ENCODE data around the gene CREB1. TPM values are rescaled to one million over a fixed set of nuclear protein-coding genes. Genes with fewer than 3 reads are reported as not detected.
A peak's percentile ranks its signal among the peaks of the same experiment; 100 is the strongest.

Gene CREB1
- total RNA-seq, 1 experiment from 2014 or later: 43.5 TPM

GRCh38 chr2:207546822-207547221 is 17.1 kb downstream of the CREB1 start:
- no TSS peak for BruUV-seq (replicated peaks)
- no peaks in the 10 kb centered on the region for H3K27me3 ChIP-seq (ENCODE audit: low read length)
- POLR2A ChIA-PET (ENCODE audit: unreplicated experiment): no interaction called here
- H3K4me3 ChIP-seq (ENCODE audit: low read length): no peak overlapping the region
- CTCF ChIA-PET: no interaction called here
- H3K27ac ChIP-seq (ENCODE audit: low read length): no peak overlapping the region
- ATAC-seq (no peak), DNase-seq (no peak)
- TF ChIP-seq EZH2phosphoT487 (IDR thresholded peaks at IDR 0.05; ENCODE audit: borderline replicate concordance, low read length) (no peak), EZH2 (IDR thresholded peaks at IDR 0.05; ENCODE audit: low read length, unreplicated experiment) (no peak)
- TF ChIP-seq, protein P1, sequence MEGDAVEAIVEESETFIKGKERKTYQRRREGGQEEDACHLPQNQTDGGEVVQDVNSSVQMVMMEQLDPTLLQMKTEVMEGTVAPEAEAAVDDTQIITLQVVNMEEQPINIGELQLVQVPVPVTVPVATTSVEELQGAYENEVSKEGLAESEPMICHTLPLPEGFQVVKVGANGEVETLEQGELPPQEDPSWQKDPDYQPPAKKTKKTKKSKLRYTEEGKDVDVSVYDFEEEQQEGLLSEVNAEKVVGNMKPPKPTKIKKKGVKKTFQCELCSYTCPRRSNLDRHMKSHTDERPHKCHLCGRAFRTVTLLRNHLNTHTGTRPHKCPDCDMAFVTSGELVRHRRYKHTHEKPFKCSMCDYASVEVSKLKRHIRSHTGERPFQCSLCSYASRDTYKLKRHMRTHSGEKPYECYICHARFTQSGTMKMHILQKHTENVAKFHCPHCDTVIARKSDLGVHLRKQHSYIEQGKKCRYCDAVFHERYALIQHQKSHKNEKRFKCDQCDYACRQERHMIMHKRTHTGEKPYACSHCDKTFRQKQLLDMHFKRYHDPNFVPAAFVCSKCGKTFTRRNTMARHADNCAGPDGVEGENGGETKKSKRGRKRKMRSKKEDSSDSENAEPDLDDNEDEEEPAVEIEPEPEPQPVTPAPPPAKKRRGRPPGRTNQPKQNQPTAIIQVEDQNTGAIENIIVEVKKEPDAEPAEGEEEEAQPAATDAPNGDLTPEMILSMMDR (conservative IDR thresholded peaks at IDR 0.05; ENCODE audit: low read depth, low read length): no peak
- 0 out of 2 replicates have a peak, but pooled peaks cover 3% of the 10 kb centered on the region for H3K36me3 ChIP-seq (ENCODE audit: low read depth, low read length)
- H2AFZ ChIP-seq (ENCODE audit: low read length): no peak overlapping the region
- no peaks in the 10 kb centered on the region for H3K9me2 ChIP-seq (replicated peaks; ENCODE audit: low read length)
- peaks cover 96% of the 10 kb centered on the region for H3K79me2 ChIP-seq (ENCODE audit: low read length)
- H3K4me1 ChIP-seq (ENCODE audit: insufficient read depth, low read length): no peaks in the 10 kb centered on the region
- H3K9me3 ChIP-seq (ENCODE audit: low read length): no peaks in the 10 kb centered on the region
- intact Hi-C loops (cut with micrococcal nuclease): no loop called here
- H4K20me1 ChIP-seq (ENCODE audit: low read length): no peaks in the 10 kb centered on the region
- H3F3A ChIP-seq (ENCODE audit: low read length, unreplicated experiment): no peaks in the 10 kb centered on the region
- no peak overlapping the region for H3K9ac ChIP-seq (ENCODE audit: low read length)
- H3K4me2 ChIP-seq (ENCODE audit: low read length): no peak overlapping the region

- peaks cover 80% of the 10 kb centered on the region for H3K79me2 ChIP-seq (ENCODE audit: low read length)
- no peak overlapping the region for H3K27ac ChIP-seq (ENCODE audit: low read length)
- ATAC-seq: no peak
- no peak overlapping the region for H2AFZ ChIP-seq (ENCODE audit: low read length)
- H3K4me2 ChIP-seq (ENCODE audit: low read length): no peak overlapping the region
- no peak overlapping the region for H3K4me3 ChIP-seq (ENCODE audit: low read length)
- H4K20me1 ChIP-seq (ENCODE audit: low read length): no peaks in the 10 kb centered on the region
- H3K4me1 ChIP-seq (ENCODE audit: insufficient read depth, low read length): no peaks in the 10 kb centered on the region
- no peak for DNase-seq
- H3F3A ChIP-seq (ENCODE audit: low read length, unreplicated experiment): no peaks in the 10 kb centered on the region
- no peak overlapping the region for H3K9ac ChIP-seq (ENCODE audit: low read length)
- ChIA-PET CTCF (no interaction called here), POLR2A (ENCODE audit: unreplicated experiment) (no interaction called here)
- no peaks in the 10 kb centered on the region for H3K9me3 ChIP-seq (ENCODE audit: low read length)
- H3K9me2 ChIP-seq (replicated peaks; ENCODE audit: low read length): no peaks in the 10 kb centered on the region
- TF ChIP-seq, protein P1 (conservative IDR thresholded peaks at IDR 0.05; ENCODE audit: low read depth, low read length): no peak
- TF ChIP-seq EZH2 (IDR thresholded peaks at IDR 0.05; ENCODE audit: low read length, unreplicated experiment) (no peak), EZH2phosphoT487 (IDR thresholded peaks at IDR 0.05; ENCODE audit: borderline replicate concordance, low read length) (no peak)
- BruUV-seq (replicated peaks): no TSS peak
- intact Hi-C loops (cut with micrococcal nuclease): no loop called here
- H3K36me3 ChIP-seq (ENCODE audit: low read depth, low read length): 0 out of 2 replicates have a peak, but pooled peaks cover 3% of the 10 kb centered on the region
- H3K27me3 ChIP-seq (ENCODE audit: low read length): no peaks in the 10 kb centered on the region
Observed at GRCh38 chr2:207549145-207549544, 19.4 kb downstream of the CREB1 start.

DNA sequence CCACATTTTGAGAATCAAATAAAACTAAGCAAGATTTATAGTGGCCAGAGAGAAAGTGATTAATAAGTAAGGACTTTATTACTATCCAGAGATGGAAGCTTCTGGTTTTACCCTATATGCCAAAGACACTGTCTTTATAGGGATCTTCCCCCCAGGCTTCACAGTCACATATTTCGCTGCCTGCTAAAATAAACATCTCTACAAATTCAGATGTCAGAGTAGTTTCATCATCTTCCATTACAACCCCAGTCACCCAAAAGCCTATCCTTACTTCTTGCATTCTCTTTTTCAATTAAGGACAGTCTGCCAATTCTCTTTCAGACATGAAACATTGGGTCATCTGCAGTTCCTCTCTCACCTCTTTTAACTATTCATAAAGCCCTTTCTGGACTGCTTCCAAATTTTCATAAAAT is 28.3 kb downstream of the CREB1 start:
- Histone ChIP-seq H4K20me1 (ENCODE audit: low read length) (no peaks in the 10 kb centered on the region; the same call in 1 of the 2 replicates), H3K4me3 (ENCODE audit: low read length) (no peak overlapping the region), H3K9me2 (replicated peaks; ENCODE audit: low read length) (no peaks in the 10 kb centered on the region), H3F3A (ENCODE audit: low read length, unreplicated experiment) (no peaks in the 10 kb centered on the region), H3K27ac (ENCODE audit: low read length) (no peak overlapping the region), H3K9ac (ENCODE audit: low read length) (no peak overlapping the region), H2AFZ (ENCODE audit: low read length) (no peak overlapping the region), H3K9me3 (ENCODE audit: low read length) (no peaks in the 10 kb centered on the region), H3K27me3 (ENCODE audit: low read length) (no peaks in the 10 kb centered on the region), H3K4me2 (ENCODE audit: low read length) (no peak overlapping the region), H3K79me2 (ENCODE audit: low read length) (peaks cover 6% of the 10 kb centered on the region; the same call in 1 of the 2 replicates), H3K36me3 (ENCODE audit: low read depth, low read length) (peaks cover 28% of the 10 kb centered on the region), H3K4me1 (ENCODE audit: insufficient read depth, low read length) (peaks cover 11% of the 10 kb centered on the region)
- no TSS peak for BruUV-seq (replicated peaks)
- ChIA-PET CTCF (no interaction called here), POLR2A (ENCODE audit: unreplicated experiment) (no interaction called here)
- DNase-seq (no peak), ATAC-seq (peak; percentile 46)
- TF ChIP-seq EZH2phosphoT487 (IDR thresholded peaks at IDR 0.05; ENCODE audit: borderline replicate concordance, low read length) (no peak), EZH2 (IDR thresholded peaks at IDR 0.05; ENCODE audit: low read length, unreplicated experiment) (no peak)
- TF ChIP-seq, protein P1 (conservative IDR thresholded peaks at IDR 0.05; ENCODE audit: low read depth, low read length): no peak
- intact Hi-C loops (cut with micrococcal nuclease): no loop called here

Measured in PC-3 (cell line).